Liver (tissue), 9 donors: ENCODE results near the gene TMEM89. TPM values are rescaled to one million over a fixed set of nuclear protein-coding genes. Genes with fewer than 3 reads are reported as not detected.

ENCODE experiments used
- DNase-seq: peaks from one replicate; pipeline ENCODE4 v3.0.0-alpha.2; 2017; ENCODE audit warnings: low spot score
- H3K27ac ChIP-seq, 2 donors: one replicate each; pipeline ENCODE4 v1.7.0; 2013; ENCODE audit warnings: inconsistent platforms in 2 of 2, low read length in 2 of 2, control low read depth in 1 of 2, low read depth in 1 of 2, mild to moderate bottlenecking in 1 of 2
- H3K27me3 ChIP-seq, 4 donors: one replicate each; pipeline versions ENCODE4 v1.6.1 to v1.7.0; 2013; ENCODE audit warnings: low read length in 3 of 4, inconsistent platforms in 1 of 4, mild to moderate bottlenecking in 1 of 4, moderate library complexity in 1 of 4; ENCODE audit not compliant: control insufficient read depth in 4 of 4, insufficient read depth in 4 of 4
- H3K36me3 ChIP-seq, 4 donors: one replicate each; pipeline versions ENCODE4 v1.6.1 to v1.7.0; 2013; ENCODE audit warnings: low read length in 3 of 4, mild to moderate bottlenecking in 3 of 4, low read depth in 1 of 4, moderate library complexity in 1 of 4; ENCODE audit not compliant: control insufficient read depth in 4 of 4, insufficient read depth in 3 of 4
- H3K4me1 ChIP-seq, 4 donors: one replicate each; pipeline versions ENCODE4 v1.6.1 to v1.7.0; 2013; ENCODE audit warnings: low read length in 3 of 4, mild to moderate bottlenecking in 3 of 4, moderate library complexity in 1 of 4; ENCODE audit not compliant: control insufficient read depth in 4 of 4, insufficient read depth in 4 of 4
- H3K4me3 ChIP-seq, 3 donors: one replicate each; pipeline versions ENCODE4 v1.6.1 to v1.7.0; 2013; ENCODE audit warnings: low read length in 3 of 3, control low read depth in 1 of 3, low read depth in 1 of 3, mild to moderate bottlenecking in 1 of 3
- H3K9ac ChIP-seq, 2 donors: one replicate each; pipeline ENCODE4 v1.7.0; 2013; ENCODE audit warnings: low read length in 2 of 2, mild to moderate bottlenecking in 2 of 2, moderate library complexity in 2 of 2, control low read depth in 1 of 2, low read depth in 1 of 2
- H3K9me3 ChIP-seq, 4 donors: one replicate each; pipeline versions ENCODE4 v1.6.1 to v1.7.0; 2013; ENCODE audit warnings: low read length in 3 of 4; ENCODE audit not compliant: control insufficient read depth in 4 of 4
- EGR1 ChIP-seq, 2 donors: IDR thresholded peaks; 2 replicates each; pipeline ENCODE4 v1.6.1; 2016 to 2018; ENCODE audit warnings: antibody characterized with exemption in 2 of 2, low read depth in 2 of 2
- FOXA1 ChIP-seq: IDR thresholded peaks from 2 replicates; pipeline ENCODE4 v1.6.1; 2016; ENCODE audit warnings: antibody characterized with exemption
- FOXA2 ChIP-seq: IDR thresholded peaks from 2 replicates; pipeline ENCODE4 v1.6.1; 2016; ENCODE audit warnings: antibody characterized with exemption
- HNF4A ChIP-seq, 2 donors: conservative IDR thresholded peaks; 2 replicates each; pipeline ENCODE4 v1.6.1; 2016; ENCODE audit warnings: antibody characterized with exemption in 2 of 2, mild to moderate bottlenecking in 2 of 2
- HNF4G ChIP-seq: IDR thresholded peaks from 2 replicates; pipeline ENCODE4 v1.6.1; 2016; ENCODE audit warnings: antibody characterized with exemption
- JUND ChIP-seq, 2 donors: IDR thresholded peaks; 2 replicates each; pipeline ENCODE4 v1.6.1; 2016; ENCODE audit warnings: antibody characterized with exemption in 2 of 2
- NR2F2 ChIP-seq: IDR thresholded peaks from 2 replicates; pipeline ENCODE4 v1.6.1; 2016; ENCODE audit warnings: antibody characterized with exemption
- RAD21 ChIP-seq, 2 donors: IDR thresholded peaks; 2 replicates each; pipeline ENCODE4 v1.6.1; 2016; ENCODE audit warnings: antibody characterized with exemption in 2 of 2, mild to moderate bottlenecking in 2 of 2
- RXRA ChIP-seq, 2 donors: IDR thresholded peaks; 2 replicates each; pipeline ENCODE4 v1.6.1; 2017 to 2018; ENCODE audit warnings: antibody characterized with exemption in 2 of 2, mild to moderate bottlenecking in 1 of 2
- SP1 ChIP-seq: IDR thresholded peaks from 2 replicates; pipeline ENCODE4 v1.6.1; 2018; ENCODE audit warnings: antibody characterized with exemption, mild to moderate bottlenecking
- TAF1 ChIP-seq: conservative IDR thresholded peaks from 2 replicates; pipeline ENCODE4 v1.6.1; 2016; ENCODE audit warnings: antibody characterized with exemption, mild to moderate bottlenecking
- WGBS: extraction: QIAGEN DNeasy Blood & Tissue Kit; methylation state at CpG from one replicate; pipeline ENCODE4 v1.1.7; 2013; 5-methylcytosine and 5-hydroxymethylcytosine counted together
- polyA plus RNA-seq, 2 donors: library from polyadenylated mRNA; stranded (reverse) in 1 of 2; unstranded in 1 of 2; fragments of 200-250 nt in 1 of 2; fragments of >200 nt in 1 of 2; fragmentation: Nextera tagmentation in 1 of 2; extraction: Ambion mirVana in 1 of 2; gene quantifications; one replicate each; pipeline versions ENCODE4 v1.2.1 to v1.2.3, GENCODE V29; 2013 to 2015
- total RNA-seq, 2 donors: library from RNA; depleted of rRNA; stranded (reverse); fragments of >200 nt; gene quantifications; one replicate each; pipeline ENCODE4 v1.2.3, GENCODE V29; 2014
- TF ChIP-seq, protein P1 (sequence below): IDR thresholded peaks from 2 replicates; pipeline ENCODE4 v1.6.1; 2016; ENCODE audit warnings: antibody characterized with exemption
- TF ChIP-seq, protein P2 (sequence below): IDR thresholded peaks from 2 replicates; pipeline ENCODE4 v1.6.1; 2016; ENCODE audit warnings: antibody characterized with exemption
- TF ChIP-seq, protein P3 (sequence below): IDR thresholded peaks from 2 replicates; pipeline ENCODE4 v1.6.1; 2016; ENCODE audit warnings: antibody characterized with exemption, mild to moderate bottlenecking
- TF ChIP-seq, protein P4 (sequence below): fragments of 150-350 bp; IDR thresholded peaks from 2 replicates; pipeline ENCODE4 v1.5.1; 2017; ENCODE audit warnings: improper control_type of control experiment, low read depth, low read length; ENCODE audit not compliant: missing input control
- donor health status: healthy.
- donor health status: healthy.
- donor health status: healthy.
- donor health status: healthy.
- donor health status: healthy.

TMEM89 gene
- total and polyA plus RNA-seq, 4 donors: not detected

DNA sequence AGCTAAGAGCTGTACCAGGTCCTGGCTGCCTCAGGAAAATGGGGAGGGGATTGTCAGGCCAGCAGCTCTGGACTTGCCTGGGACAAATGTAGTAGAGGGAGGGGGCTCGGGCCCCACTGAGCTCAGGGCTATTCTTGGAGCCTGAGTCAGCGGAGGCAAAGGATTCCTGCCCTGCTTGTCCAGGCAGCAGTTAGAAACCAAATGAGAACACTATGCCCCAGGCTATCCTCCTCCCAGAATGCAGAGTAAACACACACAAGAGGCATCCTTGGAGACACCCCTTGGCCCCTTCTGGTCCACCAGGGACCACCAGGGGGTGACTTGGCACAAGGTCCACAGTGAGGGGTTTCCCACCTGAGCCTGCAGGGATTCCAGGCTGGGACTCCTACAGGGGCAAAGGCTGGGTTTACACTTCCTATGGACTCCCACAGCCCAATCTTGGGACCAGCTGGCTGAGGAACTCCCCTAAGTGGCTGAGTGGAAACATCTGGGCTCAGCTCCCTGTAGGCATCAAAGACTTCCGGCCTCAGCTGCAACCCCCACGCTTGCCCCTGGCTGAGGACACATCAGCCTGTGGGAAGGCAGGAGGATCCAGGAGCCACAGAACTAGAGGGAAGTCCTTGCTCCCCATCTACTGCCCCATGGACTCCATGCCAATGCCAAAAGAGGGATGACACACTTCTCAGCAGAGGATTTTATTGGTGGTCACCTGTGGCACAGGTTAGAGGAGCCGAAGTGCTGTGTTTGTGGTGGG lies 23.1 kb downstream of the TMEM89 start:
- H3K27me3 ChIP-seq: no peaks in the 10 kb centered on the region
- 81% methylated on average over 5 of the region's 5 CpGs for WGBS
- H3K4me3 ChIP-seq: no peak overlapping the region
- no peak overlapping the region for H3K9ac ChIP-seq
- no peaks in the 10 kb centered on the region for H3K9me3 ChIP-seq
- DNase-seq: no peak
- TF ChIP-seq, protein P1, sequence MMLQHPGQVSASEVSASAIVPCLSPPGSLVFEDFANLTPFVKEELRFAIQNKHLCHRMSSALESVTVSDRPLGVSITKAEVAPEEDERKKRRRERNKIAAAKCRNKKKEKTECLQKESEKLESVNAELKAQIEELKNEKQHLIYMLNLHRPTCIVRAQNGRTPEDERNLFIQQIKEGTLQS: no peak
- TF ChIP-seq FOXA2 (no peak), TAF1 (no peak)
- TF ChIP-seq, protein P2, sequence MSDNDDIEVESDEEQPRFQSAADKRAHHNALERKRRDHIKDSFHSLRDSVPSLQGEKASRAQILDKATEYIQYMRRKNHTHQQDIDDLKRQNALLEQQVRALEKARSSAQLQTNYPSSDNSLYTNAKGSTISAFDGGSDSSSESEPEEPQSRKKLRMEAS: no peak
- peaks cover 0 to 4% (median 0%) of the 10 kb centered on the region in 4 donors for H3K4me1 ChIP-seq
- peaks cover 14 to 59% (median 44%) of the 10 kb centered on the region in 4 donors for H3K36me3 ChIP-seq
- peak overlapping the region in 1 of 2 donors; percentile 46 for H3K27ac ChIP-seq

DNA sequence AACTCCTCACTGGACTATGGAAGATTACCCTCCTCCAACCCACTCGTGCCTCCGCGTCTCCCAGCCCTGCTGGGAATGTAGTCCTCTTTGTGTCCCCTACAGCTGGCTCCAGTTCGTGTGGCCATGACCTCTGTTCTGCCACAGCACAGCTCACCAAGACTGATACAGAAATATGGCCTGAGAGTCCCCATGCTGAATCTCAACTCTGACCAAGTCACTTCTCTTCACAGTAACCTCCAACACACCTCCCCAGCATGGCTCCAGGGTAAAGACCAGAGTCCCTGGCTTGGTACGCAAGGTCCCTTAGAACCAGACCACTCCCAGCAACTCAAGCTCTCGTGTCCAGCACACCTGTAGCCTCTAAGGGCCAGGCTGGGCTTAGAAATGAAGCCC lies 24.2 kb downstream of the TMEM89 start:
- Histone ChIP-seq H3K9me3 (no peaks in the 10 kb centered on the region), H3K27ac (no peak overlapping the region), H3K9ac (no peak overlapping the region), H3K4me3 (no peak overlapping the region), H3K27me3 (no peaks in the 10 kb centered on the region), H3K36me3 (peaks cover 10 to 48% (median 34%) of the 10 kb centered on the region in 4 donors), H3K4me1 (peaks cover 0 to 4% (median 0%) of the 10 kb centered on the region in 4 donors)
- TF ChIP-seq HNF4A (conservative IDR thresholded peaks at IDR 0.05) (no peak), RXRA (IDR thresholded peaks at IDR 0.05) (no peak), FOXA1 (no peak), SP1 (no peak), NR2F2 (no peak), RAD21 (IDR thresholded peaks at IDR 0.05) (no peak), JUND (IDR thresholded peaks at IDR 0.05) (no peak), HNF4G (no peak), EGR1 (IDR thresholded peaks at IDR 0.05; ENCODE audit: low read depth in 2 of 2) (no peak)
- TF ChIP-seq, protein P3, sequence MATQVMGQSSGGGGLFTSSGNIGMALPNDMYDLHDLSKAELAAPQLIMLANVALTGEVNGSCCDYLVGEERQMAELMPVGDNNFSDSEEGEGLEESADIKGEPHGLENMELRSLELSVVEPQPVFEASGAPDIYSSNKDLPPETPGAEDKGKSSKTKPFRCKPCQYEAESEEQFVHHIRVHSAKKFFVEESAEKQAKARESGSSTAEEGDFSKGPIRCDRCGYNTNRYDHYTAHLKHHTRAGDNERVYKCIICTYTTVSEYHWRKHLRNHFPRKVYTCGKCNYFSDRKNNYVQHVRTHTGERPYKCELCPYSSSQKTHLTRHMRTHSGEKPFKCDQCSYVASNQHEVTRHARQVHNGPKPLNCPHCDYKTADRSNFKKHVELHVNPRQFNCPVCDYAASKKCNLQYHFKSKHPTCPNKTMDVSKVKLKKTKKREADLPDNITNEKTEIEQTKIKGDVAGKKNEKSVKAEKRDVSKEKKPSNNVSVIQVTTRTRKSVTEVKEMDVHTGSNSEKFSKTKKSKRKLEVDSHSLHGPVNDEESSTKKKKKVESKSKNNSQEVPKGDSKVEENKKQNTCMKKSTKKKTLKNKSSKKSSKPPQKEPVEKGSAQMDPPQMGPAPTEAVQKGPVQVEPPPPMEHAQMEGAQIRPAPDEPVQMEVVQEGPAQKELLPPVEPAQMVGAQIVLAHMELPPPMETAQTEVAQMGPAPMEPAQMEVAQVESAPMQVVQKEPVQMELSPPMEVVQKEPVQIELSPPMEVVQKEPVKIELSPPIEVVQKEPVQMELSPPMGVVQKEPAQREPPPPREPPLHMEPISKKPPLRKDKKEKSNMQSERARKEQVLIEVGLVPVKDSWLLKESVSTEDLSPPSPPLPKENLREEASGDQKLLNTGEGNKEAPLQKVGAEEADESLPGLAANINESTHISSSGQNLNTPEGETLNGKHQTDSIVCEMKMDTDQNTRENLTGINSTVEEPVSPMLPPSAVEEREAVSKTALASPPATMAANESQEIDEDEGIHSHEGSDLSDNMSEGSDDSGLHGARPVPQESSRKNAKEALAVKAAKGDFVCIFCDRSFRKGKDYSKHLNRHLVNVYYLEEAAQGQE: no peak
- TF ChIP-seq, protein P1: no peak
- TF ChIP-seq, protein P2: no peak
- TF ChIP-seq, protein P4, sequence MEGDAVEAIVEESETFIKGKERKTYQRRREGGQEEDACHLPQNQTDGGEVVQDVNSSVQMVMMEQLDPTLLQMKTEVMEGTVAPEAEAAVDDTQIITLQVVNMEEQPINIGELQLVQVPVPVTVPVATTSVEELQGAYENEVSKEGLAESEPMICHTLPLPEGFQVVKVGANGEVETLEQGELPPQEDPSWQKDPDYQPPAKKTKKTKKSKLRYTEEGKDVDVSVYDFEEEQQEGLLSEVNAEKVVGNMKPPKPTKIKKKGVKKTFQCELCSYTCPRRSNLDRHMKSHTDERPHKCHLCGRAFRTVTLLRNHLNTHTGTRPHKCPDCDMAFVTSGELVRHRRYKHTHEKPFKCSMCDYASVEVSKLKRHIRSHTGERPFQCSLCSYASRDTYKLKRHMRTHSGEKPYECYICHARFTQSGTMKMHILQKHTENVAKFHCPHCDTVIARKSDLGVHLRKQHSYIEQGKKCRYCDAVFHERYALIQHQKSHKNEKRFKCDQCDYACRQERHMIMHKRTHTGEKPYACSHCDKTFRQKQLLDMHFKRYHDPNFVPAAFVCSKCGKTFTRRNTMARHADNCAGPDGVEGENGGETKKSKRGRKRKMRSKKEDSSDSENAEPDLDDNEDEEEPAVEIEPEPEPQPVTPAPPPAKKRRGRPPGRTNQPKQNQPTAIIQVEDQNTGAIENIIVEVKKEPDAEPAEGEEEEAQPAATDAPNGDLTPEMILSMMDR: no peak
- 83% methylated on average over 6 of the region's 6 CpGs for WGBS
- no peak for DNase-seq
